ENCODE data around the gene SEM1.

DNA sequence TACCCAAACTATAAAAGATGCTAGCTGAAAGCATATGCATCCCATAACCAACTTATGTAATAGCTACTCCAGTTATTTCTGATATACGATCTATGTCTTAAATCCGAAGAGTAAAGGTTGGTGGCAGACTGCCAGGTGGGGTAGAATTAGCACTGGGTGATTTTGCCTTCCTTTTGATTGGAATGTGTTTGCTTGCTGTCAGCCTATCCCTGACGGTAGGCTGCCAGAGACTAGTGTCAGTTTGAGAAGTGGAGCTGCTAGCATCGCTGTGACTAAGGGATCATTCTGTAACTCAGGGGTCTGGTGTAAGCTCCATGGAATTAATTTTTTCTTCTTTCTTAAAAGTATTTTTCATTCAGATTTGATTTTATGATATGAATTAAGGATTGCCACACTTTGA, 9.5 kb upstream of the SEM1 start:
- TF ChIP-seq CTCF (conservative IDR thresholded peaks at IDR 0.05), result no peak
- TF ChIP-seq EZH2 (IDR thresholded peaks at IDR 0.05; ENCODE audit: low read depth), result no peak
